ENCODE results near the gene MAP3K21.

Gene MAP3K21

DNA sequence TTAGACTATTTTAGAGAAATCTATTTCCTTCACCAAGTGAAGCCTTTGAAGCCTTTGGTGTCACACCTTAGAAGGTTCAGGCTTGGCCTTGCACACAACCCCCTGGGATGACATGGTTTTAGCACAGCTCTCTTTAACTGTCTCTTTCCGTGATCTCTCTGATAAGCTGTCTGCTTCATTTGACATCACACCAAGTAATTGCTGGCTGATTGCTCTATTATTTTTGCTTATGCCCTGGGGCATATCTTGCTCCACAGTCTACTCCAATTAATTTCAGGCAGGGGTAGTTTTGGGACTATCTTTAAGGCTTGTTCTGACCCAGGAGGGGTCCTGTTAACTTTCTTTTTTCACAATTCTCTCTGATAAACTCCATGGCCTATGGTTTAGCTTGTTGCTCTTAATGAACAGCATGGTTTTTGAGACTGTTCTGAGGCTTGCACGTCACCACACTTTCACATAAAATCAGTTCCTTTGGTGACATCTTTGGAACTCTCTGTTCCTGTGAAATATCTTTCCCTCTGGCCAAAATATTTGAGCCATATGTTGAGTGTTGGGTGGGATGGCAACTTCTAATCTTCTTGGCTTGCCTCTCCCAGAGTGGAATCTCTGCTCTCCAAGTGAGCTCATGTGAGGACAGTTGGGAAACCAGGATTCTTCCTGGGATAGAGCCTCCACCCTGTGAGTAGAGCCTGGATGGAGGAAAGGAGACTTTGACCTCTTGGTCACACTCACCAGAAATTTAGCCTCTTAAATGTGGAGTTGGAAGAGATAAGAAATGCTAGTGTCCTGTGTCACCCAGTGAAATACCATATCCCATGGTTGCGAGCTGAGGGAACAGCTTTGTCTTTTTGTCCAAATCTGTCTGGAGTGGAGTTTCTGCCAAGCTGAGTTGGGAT lies 63.6 kb downstream of the MAP3K21 start:
- DNase-seq, result no peak

- no peak for DNase-seq
These were observed 65.7 kb downstream of the MAP3K21 start for GRCh38 chr1:233393084-233393840.

DNA sequence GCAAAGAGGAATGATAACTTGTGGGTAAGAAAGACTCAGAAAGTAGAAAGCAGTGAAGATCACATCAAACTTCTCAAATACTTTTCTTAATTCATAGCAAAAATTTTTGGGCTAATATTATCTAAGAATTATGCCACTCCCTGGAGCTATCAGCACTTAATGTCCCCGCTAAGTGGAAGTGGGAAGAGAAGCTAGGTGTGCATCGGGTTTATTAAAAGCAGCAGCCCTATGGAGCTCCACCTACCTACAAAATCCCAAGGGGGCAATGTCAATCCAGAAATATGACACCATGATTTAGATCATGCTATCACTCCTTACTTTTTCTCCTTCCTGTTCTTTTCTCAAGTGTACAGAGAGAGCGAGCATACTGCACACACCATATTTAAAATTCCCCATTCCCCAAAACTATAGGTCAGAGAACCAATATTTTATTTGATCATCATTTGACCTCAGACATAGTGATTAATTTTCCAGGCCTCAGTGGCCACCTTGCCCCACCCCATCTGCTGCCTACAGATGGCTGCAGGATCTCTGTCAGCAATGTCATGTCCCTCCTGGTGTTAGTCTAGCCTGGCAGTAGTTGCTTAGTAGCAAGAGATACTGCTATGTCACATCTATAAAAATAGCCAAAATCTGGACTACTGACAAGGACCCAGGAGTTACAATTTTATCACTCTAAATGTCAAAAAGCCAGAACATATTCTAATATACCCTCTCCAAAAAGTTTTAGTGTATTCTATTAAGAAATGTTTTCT lies 66.6 kb downstream of the MAP3K21 start:
- no peak for DNase-seq

- DNase-seq, result peak; percentile 45 to 61
These were observed 67.6 kb downstream of the MAP3K21 start for GRCh38 chr1:233394860-233395717.

- peak in 1 of 2 experiments; percentile 25 for DNase-seq
These were observed 68.5 kb downstream of the MAP3K21 start for GRCh38 chr1:233395863-233396646.

DNA sequence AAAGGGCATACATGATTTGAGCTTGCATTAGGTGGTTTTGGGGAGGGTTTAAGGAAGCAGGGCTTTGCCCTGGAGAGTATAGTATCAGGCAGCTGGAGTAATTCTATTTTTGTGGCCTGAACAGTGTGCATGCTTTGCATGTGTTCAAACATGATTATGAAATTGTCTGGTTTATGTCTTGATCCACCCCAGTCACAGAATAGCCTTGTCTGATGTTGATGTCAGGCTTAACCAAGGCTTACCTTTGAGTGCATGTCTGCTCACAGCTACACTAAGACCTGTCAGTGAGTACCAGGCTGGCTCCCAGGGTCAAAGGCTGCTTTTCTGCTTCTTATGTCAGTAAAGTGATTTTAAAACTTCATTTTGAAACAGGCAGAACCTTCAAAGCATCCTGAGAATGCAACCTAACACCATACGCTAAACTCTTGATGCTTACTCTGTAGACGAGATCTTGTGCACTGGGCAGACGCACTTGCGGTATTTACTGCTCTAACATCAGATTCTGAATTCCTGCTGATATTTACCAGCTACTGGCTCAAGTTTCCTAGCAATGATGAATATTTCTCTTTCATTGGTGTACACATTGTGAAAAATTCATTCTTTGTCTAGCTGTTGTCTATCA lies 78.9 kb downstream of the MAP3K21 start:
- DNase-seq, result no peak

- no peak for DNase-seq
These were observed 79.6 kb downstream of the MAP3K21 start for GRCh38 chr1:233406994-233407631.

- DNase-seq, result no peak
These were observed 82.0 kb downstream of the MAP3K21 start for GRCh38 chr1:233409540-233409939.

- DNase-seq, result no peak
These were observed 83.4 kb downstream of the MAP3K21 start for GRCh38 chr1:233410906-233411305.

GRCh38 chr1:233412812-233413211 lies 85.3 kb downstream of the MAP3K21 start:
- DNase-seq, result no peak

- DNase-seq, result no peak
These were observed 93.8 kb downstream of the MAP3K21 start for GRCh38 chr1:233421293-233421692.

- DNase-seq, result no peak
These were observed 97.3 kb downstream of the MAP3K21 start for GRCh38 chr1:233424779-233425178.

DNA sequence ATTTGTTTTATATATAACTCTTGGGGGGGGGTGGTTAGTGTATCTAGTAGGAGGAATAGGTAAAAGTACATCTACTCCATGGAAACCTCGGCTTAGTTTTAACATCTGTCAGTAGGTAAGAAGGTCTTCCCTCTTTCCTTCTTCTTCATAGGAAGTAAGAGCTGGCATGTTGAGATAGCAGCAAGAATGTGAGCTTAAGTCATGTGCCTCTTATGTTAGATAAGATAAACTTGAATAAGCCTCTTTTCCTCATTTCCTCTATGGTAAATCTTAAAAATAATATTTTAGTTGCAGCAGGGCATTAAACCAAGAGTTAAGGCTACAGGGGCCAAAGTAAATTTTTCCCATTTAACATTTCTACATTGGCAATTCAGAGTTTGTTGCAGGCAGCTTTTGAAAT lies 100.4 kb downstream of the MAP3K21 start:
- no peak for DNase-seq

DNA sequence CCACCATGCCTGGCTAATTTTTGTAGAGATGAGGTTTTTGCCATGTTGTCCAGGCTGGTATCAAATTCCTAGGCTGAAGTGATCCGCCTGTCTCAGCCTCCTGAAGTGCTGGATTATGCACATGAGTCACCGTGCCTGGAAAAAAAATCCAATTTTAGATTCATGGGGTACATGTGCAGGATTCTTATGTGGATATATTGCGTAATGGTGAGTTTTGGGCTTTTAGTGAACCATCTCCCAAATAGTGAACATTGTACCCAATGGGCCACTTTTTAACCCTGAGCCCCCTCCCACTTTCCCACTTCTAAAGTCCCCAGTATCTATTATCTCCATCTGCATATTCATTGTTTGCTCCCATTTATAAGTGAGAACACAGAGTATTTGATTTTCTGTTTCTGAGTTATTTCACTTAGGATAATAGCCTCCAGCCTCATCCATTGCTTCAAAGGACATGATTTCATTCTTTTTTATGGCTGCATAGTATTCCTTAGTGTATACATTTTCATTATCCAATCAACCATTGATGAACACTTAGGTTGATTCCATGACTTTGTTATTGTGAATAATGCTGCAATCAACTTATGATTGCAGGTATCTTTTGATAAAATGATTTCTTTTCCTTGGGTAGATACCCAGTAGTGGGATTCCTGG lies 104.4 kb downstream of the MAP3K21 start:
- DNase-seq, result no peak

DNA sequence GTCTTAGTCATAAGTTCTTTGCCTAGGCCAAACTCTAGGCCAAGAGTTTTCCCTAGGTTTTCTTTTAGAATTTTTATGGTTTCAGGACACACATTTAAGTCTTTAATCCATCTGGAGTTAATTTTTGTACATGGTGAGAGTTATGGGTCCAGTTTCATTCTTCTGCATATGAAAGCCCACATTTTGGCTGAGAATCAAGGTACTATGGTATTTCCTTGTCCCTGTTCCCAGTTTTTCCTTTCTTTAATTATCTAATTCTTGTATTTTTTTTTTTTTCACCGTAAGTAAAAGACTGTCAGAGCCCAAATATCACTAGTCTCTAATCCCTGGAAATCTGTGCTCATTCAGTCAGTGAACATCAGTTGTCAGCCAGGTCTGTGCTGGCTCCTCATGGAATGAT lies 105.4 kb downstream of the MAP3K21 start:
- no peak for DNase-seq

DNA sequence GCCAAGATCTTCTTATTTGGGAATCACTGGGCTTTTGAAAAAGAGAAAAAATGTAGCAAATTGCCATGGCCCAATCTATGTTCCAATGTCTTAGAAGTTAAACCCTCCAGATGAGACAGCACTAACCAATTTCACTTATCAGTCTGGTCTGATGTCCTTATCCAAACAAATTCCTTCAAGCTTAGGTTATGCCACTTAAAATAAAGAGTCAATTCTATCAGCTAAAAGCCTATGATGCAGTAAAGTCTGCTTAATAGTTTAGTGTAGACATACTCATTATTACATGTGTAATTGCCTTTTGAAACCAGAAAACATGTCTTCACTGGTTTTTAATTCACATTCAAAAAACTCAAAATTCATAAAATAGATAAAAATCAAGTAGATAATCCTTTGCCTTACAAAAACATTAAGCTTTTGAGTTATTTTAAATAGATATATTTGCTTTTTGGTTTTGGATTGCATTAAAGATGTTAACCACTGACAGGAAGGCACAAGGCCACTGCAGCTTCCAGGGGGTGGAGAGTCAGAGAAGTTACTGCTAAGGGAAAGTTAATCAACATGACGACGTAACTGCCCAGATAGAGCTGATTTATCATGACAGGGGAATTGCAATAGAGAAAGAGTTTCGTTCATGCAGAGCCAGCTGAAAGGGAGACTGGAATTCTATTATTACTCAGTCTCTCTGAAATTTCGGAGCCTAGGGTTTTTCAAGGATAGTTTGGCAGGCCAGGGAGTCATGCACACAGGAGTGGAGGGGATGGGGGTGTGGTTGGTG lies 106.1 kb downstream of the MAP3K21 start:
- DNase-seq, result no peak

Measured in SHP77 (cell line).